ENCODE measurements around the gene RIIAD1.
"Not testable (repeated sequence)": the region's sequence is repeated elsewhere in the genome, so short reads cannot be mapped to it uniquely, and the experiment has no call there.

The RIIAD1 gene

DNA sequence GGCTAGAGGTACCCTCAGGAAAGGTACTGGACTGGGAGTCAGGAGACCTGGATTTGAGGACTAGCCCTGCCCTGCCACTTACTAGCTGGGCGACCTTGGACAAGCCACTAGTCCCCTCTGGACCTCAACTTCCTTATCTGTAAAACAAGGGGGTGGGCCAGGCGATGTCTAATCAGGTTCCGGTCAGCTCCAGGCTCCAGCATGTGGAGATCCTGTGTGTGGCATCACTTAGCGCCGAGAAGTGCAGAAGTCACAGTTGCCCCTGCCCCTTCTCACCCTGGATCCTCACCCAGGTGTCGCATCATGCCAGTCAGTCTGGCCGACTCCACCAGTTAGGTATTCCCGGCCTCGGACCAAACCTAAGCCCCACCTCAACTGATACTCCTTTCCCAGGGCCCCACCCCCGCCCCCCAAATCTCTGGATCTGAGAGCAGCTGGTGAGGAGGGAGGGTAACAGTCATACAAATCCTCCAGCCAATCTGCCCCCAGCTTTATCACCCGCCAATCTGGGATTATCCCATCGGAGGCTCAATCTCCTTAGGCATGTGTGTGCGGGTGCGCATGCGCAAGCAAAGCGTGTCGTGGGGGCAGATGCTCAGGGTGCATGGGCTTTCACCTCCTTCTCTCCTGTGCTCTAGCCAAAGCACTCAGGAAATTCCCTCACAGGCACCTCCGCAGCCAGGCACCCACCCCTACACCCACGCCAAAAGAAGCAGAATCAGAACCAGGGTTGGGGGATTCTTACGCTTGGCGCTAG is 10.1 kb upstream of the RIIAD1 start:
- no peak for DNase-seq

DNA sequence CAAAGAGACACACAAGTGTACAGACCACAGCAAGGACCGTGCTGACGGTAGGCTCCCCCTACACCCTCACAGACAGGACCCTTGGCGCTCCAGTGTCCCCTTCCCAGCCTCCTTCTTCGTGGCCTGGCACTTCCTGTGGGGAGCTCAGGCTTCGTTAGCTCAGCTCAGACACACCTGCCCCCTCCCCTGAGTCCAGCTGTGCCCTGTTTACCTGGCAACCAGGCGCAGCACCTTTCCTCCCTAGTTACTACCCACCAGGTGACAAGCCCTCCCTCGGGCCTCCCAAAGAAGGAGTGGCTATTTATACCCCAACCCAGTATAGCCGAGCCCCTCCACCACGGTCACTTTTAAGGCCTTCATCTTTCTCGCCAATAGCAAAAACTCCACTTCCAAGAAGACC is 9.4 kb upstream of the RIIAD1 start:
- no peak for DNase-seq

DNA sequence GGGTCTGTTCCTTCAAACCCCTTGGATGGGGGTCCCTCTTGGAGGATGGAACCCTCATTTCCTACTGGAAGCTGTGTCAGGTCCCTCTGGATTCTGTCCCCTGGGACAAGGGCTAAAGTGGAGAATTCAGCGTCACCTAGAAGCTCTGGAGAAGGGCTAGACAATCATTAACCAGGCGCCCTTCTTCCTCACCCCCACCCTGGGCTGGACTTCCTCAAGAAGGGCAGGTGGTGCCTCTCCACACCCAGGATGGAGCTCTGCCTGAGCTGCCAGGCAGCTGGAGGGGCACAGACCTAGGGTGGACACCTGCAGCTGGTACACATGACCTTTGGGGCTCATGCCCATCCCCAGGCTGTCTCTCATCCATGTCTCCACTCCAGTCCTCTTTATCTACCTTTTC is 8.3 kb upstream of the RIIAD1 start:
- DNase-seq, result no peak

DNA sequence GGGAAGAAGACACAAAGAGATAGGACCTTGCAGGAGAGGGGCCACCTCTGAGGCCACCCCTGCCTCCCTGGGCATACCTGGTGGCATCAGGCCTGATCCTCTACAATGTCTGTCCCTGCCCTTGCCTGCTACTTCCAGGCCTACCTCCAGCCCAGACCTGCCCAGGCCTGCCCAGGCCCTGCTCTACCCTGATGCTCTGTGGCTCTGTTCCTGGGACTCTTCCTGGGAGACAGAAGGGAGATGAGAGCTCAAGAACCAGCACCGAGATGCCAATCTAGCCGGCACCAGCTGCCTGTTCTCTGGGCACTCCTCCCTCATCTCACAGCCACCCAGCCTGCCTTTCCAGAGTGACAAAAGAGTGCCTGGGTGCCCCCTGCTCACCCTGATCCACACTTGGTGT is 7.4 kb upstream of the RIIAD1 start:
- DNase-seq, result no peak

DNA sequence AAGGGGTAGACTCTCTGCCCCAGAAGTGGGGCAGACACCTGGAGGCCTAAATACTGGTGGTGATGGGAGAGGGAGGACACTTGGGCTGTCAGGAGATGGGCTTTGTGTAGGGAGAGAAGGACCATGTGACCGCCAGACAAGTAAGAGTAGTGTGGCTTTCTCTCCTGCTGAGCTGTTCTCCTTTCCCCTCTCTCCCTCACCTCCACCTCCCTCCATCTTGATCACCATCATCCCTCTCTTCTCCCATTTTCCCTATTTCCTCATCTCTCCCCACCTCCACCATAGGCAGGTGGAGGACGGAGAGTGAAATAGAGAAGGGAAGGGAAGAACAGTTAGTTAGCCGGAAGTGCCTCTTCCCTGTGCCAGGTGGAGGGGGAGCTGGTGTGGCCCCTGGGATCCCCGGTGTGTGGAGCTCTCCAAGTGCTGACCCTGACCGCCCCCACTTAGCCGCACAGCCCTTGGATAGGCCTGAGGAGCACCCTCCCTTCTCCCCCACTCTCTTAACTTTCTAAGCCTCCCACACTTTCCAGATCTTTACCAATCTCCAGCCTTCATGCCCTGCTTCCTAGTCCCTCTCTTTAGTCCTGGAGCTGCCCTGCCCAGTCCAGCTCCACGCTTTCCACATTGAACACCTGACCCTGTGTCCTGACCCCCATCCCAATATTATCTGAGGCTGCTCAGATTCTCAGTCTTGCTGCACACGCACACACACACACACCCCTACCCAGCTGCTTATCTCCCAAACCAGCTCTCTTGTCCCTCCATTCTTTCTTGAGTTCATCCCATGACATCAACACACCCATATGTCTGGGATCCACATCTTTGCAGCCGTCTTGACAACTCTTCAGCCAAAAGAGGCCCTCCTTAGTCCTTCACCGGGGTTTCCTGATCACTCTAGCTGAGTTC is 6.2 kb upstream of the RIIAD1 start:
- DNase-seq, result no peak

GRCh38 chr1:151715726-151716404 is 5.5 kb upstream of the RIIAD1 start:
- no peak for DNase-seq

DNA sequence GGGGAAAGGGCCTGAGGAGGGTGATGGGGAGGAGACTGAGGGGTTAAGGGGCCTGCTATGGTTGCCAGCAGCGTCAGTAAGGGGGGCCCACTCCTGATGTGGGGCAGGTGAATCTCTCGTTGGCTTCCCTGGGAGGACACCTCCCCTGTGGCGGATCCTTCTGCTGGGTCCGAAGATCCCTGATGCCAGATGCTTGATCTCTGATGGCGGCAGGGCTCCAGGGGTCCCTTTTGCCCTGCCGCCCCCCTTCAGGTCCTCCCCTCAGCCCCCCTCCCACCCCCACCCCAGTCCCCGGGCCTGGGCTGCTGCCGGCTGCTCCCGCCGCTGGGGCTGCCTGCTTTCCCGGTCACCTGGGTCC is 4.9 kb upstream of the RIIAD1 start:
- no peak for DNase-seq

DNA sequence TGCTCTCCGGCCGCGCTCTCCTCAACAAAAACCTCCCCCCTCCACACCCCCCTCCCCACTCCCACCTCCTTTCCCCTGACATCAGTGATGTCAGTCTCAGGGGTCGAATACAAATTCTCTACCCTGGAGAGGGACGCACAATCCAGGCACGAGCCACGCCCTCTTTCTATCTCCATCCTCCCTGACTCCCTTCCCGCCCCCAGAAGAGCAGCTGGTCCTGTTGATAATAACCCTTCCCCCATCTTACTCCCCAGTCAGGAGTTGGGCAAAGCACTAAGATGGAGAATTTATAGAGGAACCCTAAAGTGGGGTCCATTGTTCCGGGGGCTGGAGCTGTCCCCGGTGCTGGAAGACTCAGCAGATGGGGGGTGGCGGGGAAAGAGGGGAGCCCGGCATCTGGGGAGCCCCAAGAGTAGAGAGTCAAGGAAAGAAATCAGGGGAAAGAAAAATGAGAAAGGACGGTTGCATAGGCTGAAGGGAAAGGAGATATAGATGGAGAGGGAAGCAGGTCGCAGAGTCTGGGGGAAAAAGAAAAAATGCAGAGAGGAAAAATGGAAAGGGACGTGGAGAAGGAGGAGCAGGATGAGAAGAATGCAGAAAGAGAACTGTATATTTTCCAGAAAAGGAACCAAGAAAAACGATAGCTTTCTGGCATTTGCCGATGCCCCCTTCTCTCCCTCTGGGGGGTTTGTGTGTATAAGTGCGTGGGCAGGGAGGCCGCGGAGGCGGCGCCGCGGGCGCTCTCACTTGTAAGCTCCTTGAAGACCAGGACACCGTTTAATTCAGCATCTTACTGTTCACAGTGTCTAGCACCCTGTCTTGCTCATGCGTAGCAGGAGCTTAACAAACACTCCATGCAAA is 4.3 kb upstream of the RIIAD1 start, which contains the start of gene CELF3:
Gene CELF3, minus strand, starts transcription at position 33 of the 861 bp plus-strand sequence. CDS start 783 bp downstream, outside the sequence.
- DNase-seq, result no peak

GRCh38 chr1:151718011-151718431 is 3.3 kb upstream of the RIIAD1 start:
- DNase-seq, result no peak

- no peak for DNase-seq
Observed at GRCh38 chr1:151718666-151719065, 2.7 kb upstream of the RIIAD1 start.

DNA sequence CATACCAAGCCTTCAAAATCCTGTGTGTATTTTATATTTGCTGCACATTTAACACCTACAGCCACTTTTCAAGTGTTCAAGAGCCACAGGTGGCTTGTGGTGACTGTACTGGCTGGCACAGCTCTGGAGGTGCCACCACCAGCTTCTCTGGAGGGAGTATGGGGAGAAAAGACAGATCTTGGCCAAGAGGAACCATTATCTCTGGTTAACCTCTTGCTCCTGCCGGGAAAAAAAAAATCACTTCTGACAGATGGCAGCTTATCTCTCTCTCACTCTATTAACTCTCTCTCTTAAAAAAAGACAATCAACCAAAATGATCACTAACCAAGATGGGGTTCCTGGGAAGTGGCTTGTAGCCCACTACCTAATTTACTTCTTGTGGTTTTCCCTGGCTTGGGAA is 1.2 kb upstream of the RIIAD1 start:
- DNase-seq, result no peak

DNA sequence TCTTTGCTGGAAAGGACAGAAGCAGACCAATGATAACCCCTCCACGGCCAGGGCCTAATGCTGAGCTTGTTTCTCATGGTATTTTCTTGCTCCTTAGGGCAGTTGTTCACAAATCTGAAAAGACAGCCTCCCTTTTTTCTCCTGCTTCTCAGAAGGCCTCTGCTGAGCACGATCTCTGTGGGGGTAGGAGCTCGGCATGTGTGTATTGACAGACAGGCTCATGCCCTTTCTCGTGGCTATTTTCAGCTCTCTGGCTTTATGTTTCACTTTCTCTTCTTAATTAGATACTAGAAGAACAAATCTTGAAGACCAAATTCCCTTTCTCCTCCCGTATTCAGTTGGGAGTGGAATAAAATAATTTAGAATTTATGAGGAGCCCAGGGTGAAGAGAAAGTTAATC is 768 bp upstream of the RIIAD1 start:
- no peak for DNase-seq

GRCh38 chr1:151721788-151722510 is 627 bp downstream of the RIIAD1 start:
- DNase-seq, result no peak

DNA sequence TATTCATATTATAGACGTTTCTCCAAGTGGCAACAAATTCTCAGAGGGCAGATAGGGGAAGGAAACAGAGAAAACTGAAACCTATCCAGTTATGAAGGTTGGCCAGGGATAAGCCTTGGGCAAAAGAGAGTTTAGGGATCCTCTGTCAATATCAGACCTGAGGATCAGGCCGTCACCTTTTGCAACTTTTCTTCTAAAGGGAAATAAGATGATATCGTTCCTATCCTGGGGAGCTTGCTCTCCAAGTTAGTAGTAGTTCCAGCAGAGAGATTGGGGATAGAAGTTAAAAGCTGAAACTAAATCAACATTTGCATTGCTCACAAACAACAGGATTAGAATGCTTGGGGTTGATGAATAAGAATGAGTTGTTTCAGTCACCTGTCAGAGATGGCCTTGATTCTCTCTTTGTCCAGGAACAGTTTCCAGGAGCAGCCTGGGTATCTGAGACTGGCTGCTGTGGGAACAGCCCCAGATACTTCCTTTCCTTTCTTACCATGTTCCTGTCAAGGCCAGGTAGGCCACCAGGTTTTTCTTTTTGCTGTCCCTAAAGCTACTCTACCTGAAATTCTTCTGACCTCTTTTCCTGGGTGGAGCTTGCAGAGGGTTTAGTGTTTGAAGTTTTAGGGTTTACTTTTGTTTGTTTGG is 2.5 kb downstream of the RIIAD1 start:
- DNase-seq, result no peak

DNA sequence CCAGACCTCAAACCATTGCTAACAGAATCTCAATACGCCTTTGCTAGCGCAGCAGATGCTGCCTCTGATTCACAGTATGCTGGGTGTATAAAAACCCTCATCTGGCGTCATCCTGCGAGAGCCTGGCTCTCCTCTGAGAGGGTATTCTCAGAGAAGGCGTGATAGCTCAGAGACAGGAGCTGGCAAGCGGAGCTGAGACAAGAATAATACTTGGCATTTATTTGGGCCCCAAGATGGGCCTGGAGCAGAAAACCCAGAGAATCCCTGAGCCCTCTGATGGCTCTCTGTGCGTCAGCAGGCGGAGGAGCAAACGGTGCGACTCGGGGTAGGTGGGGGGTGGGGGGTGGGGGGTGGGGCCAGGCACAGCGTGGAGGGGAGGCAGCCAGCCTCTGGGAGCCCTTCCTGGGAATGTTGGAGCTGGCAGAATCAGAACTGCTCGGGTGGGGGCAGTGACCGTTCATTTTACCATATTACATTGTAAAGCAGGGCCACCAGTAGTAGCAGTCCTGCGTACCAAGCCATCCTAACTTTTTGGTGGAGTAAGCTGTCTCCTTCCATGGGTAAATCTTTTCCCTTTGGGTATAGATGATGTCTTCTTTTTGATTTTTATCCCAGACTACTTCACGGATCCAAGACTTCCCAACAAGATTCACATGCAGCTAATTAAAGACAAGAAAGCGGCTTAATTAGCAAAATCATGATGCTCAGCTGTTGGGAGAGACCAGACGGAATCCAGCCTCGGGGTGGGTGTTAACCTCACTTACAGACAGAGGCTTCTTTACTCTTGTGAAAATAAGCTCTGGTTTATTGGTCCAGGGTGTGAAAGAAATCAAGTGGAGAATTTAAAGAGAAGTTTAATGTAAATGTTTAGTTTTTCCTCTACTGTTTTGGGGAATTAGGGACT is 7.1 kb downstream of the RIIAD1 start:
- DNase-seq, result no peak

DNA sequence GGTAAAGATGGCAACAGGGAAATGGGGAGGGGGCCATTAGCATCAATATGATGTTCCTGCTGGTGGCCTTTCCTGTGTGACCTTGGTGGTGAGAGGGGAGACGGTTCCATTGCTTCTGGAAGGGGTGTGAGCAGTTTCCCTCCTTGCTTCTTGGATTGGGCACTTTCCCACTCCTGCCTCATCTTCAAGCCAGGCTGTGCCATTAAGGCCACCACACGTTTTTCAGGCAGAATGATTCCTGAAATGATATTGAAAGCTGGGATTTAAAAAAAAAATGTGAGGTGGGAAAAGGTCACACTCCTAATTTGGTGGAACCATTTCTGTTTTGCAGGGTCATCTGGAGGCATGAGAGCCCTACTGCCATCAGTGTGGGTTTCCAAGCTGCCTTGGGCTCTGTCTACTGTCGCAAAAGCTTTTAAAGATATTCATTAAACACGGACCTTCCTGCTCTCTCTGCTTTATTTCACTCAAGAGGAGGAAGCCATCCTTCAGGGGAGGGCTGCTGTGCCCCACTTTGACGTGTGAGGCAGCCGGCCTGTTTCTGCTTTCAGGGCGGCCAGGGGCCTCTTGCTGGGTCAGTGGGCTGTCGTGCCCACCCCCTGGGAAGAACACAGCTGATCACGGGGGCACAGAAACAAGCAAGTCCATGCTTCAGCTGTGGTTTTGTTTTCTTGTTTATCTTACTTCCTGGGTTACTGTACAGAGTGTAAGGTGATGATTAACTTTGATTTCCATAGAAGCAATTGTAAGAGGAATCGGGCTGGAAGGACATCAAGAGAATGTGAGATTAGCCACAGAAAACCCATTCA is 8.0 kb downstream of the RIIAD1 start:
- no peak for DNase-seq

- no peak for DNase-seq
Observed at GRCh38 chr1:151729966-151730291, 8.6 kb downstream of the RIIAD1 start.

- DNase-seq, result no peak
Observed at GRCh38 chr1:151733126-151733525, 11.8 kb downstream of the RIIAD1 start.

- not testable (repeated sequence) for DNase-seq
Observed at GRCh38 chr1:151733995-151734394, 12.7 kb downstream of the RIIAD1 start.
